ENCODE measurements around the gene RCL1. TPM values are rescaled to one million over a fixed set of nuclear protein-coding genes. Genes with fewer than 3 reads are reported as not detected.
"Not testable (repeated sequence)": the region's sequence is repeated elsewhere in the genome, so short reads cannot be mapped to it uniquely, and the experiment has no call there.

RCL1 gene
- total RNA-seq, 3 donors from 2014 or later: 41.3 to 111 (median 46.7) TPM

- Histone ChIP-seq H3K9me3 (no peaks in the 10 kb centered on the region), H3K4me3 (no peak overlapping the region), H3K27ac (no peak overlapping the region), H3K36me3 (no peaks in the 10 kb centered on the region), H3K4me1 (no peaks in the 10 kb centered on the region), H3K27me3 (no peaks in the 10 kb centered on the region)
- TF ChIP-seq POLR2AphosphoS5 (IDR thresholded peaks at IDR 0.05) (no peak), POLR2A (IDR thresholded peaks at IDR 0.05) (no peak), CTCF (IDR thresholded peaks at IDR 0.05) (no peak)
- intact Hi-C loops (cut with DNase I; ENCODE audit: low total_unique reads): no loop called here
- DNase-seq (ENCODE audit: low spot score in 2 of 2): no peak
These were observed 18.5 kb upstream of the RCL1 start for GRCh38 chr9:4774209-4774608.

GRCh38 chr9:4774958-4775357 is 17.8 kb upstream of the RCL1 start:
- H3K4me1 ChIP-seq; DNase-seq (ENCODE audit: low spot score in 2 of 2); H3K27ac ChIP-seq; H3K36me3 ChIP-seq; H3K9me3 ChIP-seq; intact Hi-C loops (cut with DNase I; ENCODE audit: low total_unique reads); H3K4me3 ChIP-seq; H3K27me3 ChIP-seq: not testable (repeated sequence)

- Histone ChIP-seq H3K27ac (no peak overlapping the region), H3K9me3 (no peaks in the 10 kb centered on the region), H3K4me3 (no peak overlapping the region), H3K36me3 (no peaks in the 10 kb centered on the region), H3K4me1 (no peaks in the 10 kb centered on the region), H3K27me3 (no peaks in the 10 kb centered on the region)
- DNase-seq (ENCODE audit: low spot score in 2 of 2): no peak
- no peak for TF ChIP-seq POLR2A (IDR thresholded peaks at IDR 0.05)
- TF ChIP-seq CTCF (IDR thresholded peaks at IDR 0.05): no peak
- no peak for TF ChIP-seq POLR2AphosphoS5 (IDR thresholded peaks at IDR 0.05)
- intact Hi-C loops (cut with DNase I; ENCODE audit: low total_unique reads): loop anchor here (1.0 kb wide), 1 partner anchor 9 kb away; no protein-coding TSS in a partner anchor
These were observed 12.1 kb upstream of the RCL1 start for GRCh38 chr9:4780651-4781050.

GRCh38 chr9:4781408-4781807 is 11.3 kb upstream of the RCL1 start:
- H3K4me3 ChIP-seq: no peak overlapping the region
- H3K9me3 ChIP-seq: no peaks in the 10 kb centered on the region
- no peak for TF ChIP-seq CTCF (IDR thresholded peaks at IDR 0.05)
- TF ChIP-seq POLR2A (IDR thresholded peaks at IDR 0.05): no peak
- no peak for DNase-seq (ENCODE audit: low spot score in 2 of 2)
- no peaks in the 10 kb centered on the region for H3K36me3 ChIP-seq
- intact Hi-C loops (cut with DNase I; ENCODE audit: low total_unique reads): loop anchor here (1.0 kb wide), 1 partner anchor 8 kb away; no protein-coding TSS in a partner anchor
- H3K4me1 ChIP-seq: no peaks in the 10 kb centered on the region
- no peaks in the 10 kb centered on the region for H3K27me3 ChIP-seq
- no peak overlapping the region for H3K27ac ChIP-seq

GRCh38 chr9:4783191-4783590 is 9.6 kb upstream of the RCL1 start:
- H3K4me1 ChIP-seq; DNase-seq (ENCODE audit: low spot score in 2 of 2); H3K27me3 ChIP-seq; H3K36me3 ChIP-seq; H3K9me3 ChIP-seq; intact Hi-C loops (cut with DNase I; ENCODE audit: low total_unique reads); H3K27ac ChIP-seq; H3K4me3 ChIP-seq: not testable (repeated sequence)

- no peak overlapping the region for H3K4me3 ChIP-seq
- no peak overlapping the region for H3K27ac ChIP-seq
- no peak for DNase-seq (ENCODE audit: low spot score in 2 of 2)
- intact Hi-C loops (cut with DNase I; ENCODE audit: low total_unique reads): no loop called here
- TF ChIP-seq POLR2AphosphoS5 (IDR thresholded peaks at IDR 0.05): no peak
- no peak for TF ChIP-seq CTCF (IDR thresholded peaks at IDR 0.05)
- TF ChIP-seq POLR2A (IDR thresholded peaks at IDR 0.05): no peak
- no peaks in the 10 kb centered on the region for H3K36me3 ChIP-seq
- H3K9me3 ChIP-seq: no peaks in the 10 kb centered on the region
- no peaks in the 10 kb centered on the region for H3K27me3 ChIP-seq
- H3K4me1 ChIP-seq: no peaks in the 10 kb centered on the region
These were observed 8.3 kb upstream of the RCL1 start for GRCh38 chr9:4784403-4784802.
